Measurements from ENCODE around the gene RAPGEF5. TPM values are rescaled to one million over a fixed set of nuclear protein-coding genes. Genes with fewer than 3 reads are reported as not detected.

The RAPGEF5 gene
- total and polyA plus RNA-seq, 8 donors = 1.5 to 190 (median 12.7) TPM

- Histone ChIP-seq H3K4me3 (peak overlapping the region; percentile 51 to 66 (median 62)), H3K9me3 (peaks cover 0 to 11% (median 4%) of the 10 kb centered on the region in 4 donors), H3K36me3 (no peaks in the 10 kb centered on the region), H3K27me3 (peaks cover 0 to 28% (median 0%) of the 10 kb centered on the region in 3 donors), H3K27ac (no peak overlapping the region), H3K4me1 (peaks cover 22 to 32% (median 28%) of the 10 kb centered on the region in 4 donors)
- DNase-seq = no peak
- TF ChIP-seq EP300 (IDR thresholded peaks at IDR 0.05) (no peak), CTCF (IDR thresholded peaks at IDR 0.05) (no peak), POLR2AphosphoS5 (IDR thresholded peaks at IDR 0.05) (no peak), POLR2A (IDR thresholded peaks at IDR 0.05) (no peak)
- intact Hi-C loops (cut with DNase I; ENCODE audit: low total_unique reads) = no loop called here
- WGBS, 5 donors = 67 to 88% (median 82%) methylated on average over 5 of the region's 5 CpGs
Observed at GRCh38 chr7:22355620-22356009, 1.3 kb downstream of the RAPGEF5 start.

GRCh38 chr7:22354462-22354861, 2.5 kb downstream of the RAPGEF5 start:
- no peak for TF ChIP-seq CTCF (IDR thresholded peaks at IDR 0.05)
- TF ChIP-seq EP300 (IDR thresholded peaks at IDR 0.05) = no peak
- no peak for TF ChIP-seq POLR2A (IDR thresholded peaks at IDR 0.05)
- no peak for TF ChIP-seq POLR2AphosphoS5 (IDR thresholded peaks at IDR 0.05)

GRCh38 chr7:22352887-22353286, 4.1 kb downstream of the RAPGEF5 start:
- Histone ChIP-seq H3K36me3 (no peaks in the 10 kb centered on the region), H3K27ac (no peak overlapping the region), H3K27me3 (peaks cover 0 to 28% (median 0%) of the 10 kb centered on the region in 3 donors), H3K9me3 (peaks cover 0 to 11% (median 4%) of the 10 kb centered on the region in 4 donors), H3K4me1 (peaks cover 22 to 32% (median 29%) of the 10 kb centered on the region in 4 donors), H3K4me3 (no peak overlapping the region)
- TF ChIP-seq EP300 (IDR thresholded peaks at IDR 0.05) (no peak), POLR2AphosphoS5 (IDR thresholded peaks at IDR 0.05) (no peak), CTCF (IDR thresholded peaks at IDR 0.05) (no peak)
- intact Hi-C loops (cut with DNase I; ENCODE audit: low total_unique reads) = no loop called here
- 88 to 99% (median 91%) methylated on average over 4 of the region's 4 CpGs for WGBS, 5 donors
- no peak for DNase-seq

More at GRCh38 chr7:22354462-22354861, 2.5 kb downstream of the RAPGEF5 start:
- no peak for DNase-seq
- intact Hi-C loops (cut with DNase I; ENCODE audit: low total_unique reads) = no loop called here
- 44 to 97% (median 75%) methylated on average over 2 of the region's 2 CpGs for WGBS, 5 donors
- no peak overlapping the region for H3K27ac ChIP-seq
- peaks cover 0 to 28% (median 0%) of the 10 kb centered on the region in 3 donors for H3K27me3 ChIP-seq
- no peak overlapping the region for H3K4me3 ChIP-seq
- H3K9me3 ChIP-seq = peaks cover 0 to 11% (median 4%) of the 10 kb centered on the region in 4 donors
- H3K36me3 ChIP-seq = no peaks in the 10 kb centered on the region
- peaks cover 22 to 32% (median 30%) of the 10 kb centered on the region in 4 donors for H3K4me1 ChIP-seq

GRCh38 chr7:22351878-22352277, 5.1 kb downstream of the RAPGEF5 start:
- peak overlapping the region in 1 of 5 donors; percentile 49 for H3K27ac ChIP-seq
- TF ChIP-seq EP300 (IDR thresholded peaks at IDR 0.05) = no peak
- TF ChIP-seq POLR2AphosphoS5 (IDR thresholded peaks at IDR 0.05) = no peak
- TF ChIP-seq POLR2A (IDR thresholded peaks at IDR 0.05) = no peak
- TF ChIP-seq CTCF (IDR thresholded peaks at IDR 0.05) = no peak
- H3K36me3 ChIP-seq = no peaks in the 10 kb centered on the region
- DNase-seq = no peak
- H3K4me1 ChIP-seq = peaks cover 18 to 23% (median 21%) of the 10 kb centered on the region in 4 donors
- H3K27me3 ChIP-seq = peaks cover 0 to 21% (median 0%) of the 10 kb centered on the region in 3 donors
- H3K9me3 ChIP-seq = peaks cover 0 to 11% (median 4%) of the 10 kb centered on the region in 4 donors
- WGBS, 5 donors = 36 to 61% (median 56%) methylated on average over 2 of the region's 2 CpGs
- no peak overlapping the region for H3K4me3 ChIP-seq
- intact Hi-C loops (cut with DNase I; ENCODE audit: low total_unique reads) = no loop called here

Measured in stomach (tissue), 9 donors.